Stimulated activated effector memory CD8-positive, alpha-beta T cell treated with anti-CD3 and anti-CD28 coated beads, Interleukin-12 subunit alpha, Interleukin-12 subunit beta, amount 100 ng/mL, for 72 hours (primary cell): ENCODE results near the gene TRIM24.
"Not testable (repeated sequence)": the region's sequence is repeated elsewhere in the genome, so short reads cannot be mapped to it uniquely, and the experiment has no call there.

ENCODE experiments used
- ATAC-seq: fragments of 150-1000 bp; cut with Tn5 transposase; 2 replicates; pipeline ENCODE4 v1.10.0; 2021
- DNase-seq, 2 donors: peaks; one replicate each; pipeline ENCODE4 v3.0.0; 2021 to 2022; ENCODE audit warnings: low spot score in 2 of 2
- H3K27ac Mint-ChIP-seq: one replicate; pipeline ENCODE4 v1.8.0; 2022; ENCODE audit warnings: mild to moderate bottlenecking, mixed read lengths
- H3K36me3 Mint-ChIP-seq: one replicate; pipeline ENCODE4 v1.8.0; 2022; ENCODE audit warnings: mild to moderate bottlenecking, mixed read lengths
- H3K4me1 Mint-ChIP-seq: one replicate; pipeline ENCODE4 v1.8.0; 2022; ENCODE audit warnings: mixed read lengths
- H3K4me3 Mint-ChIP-seq: one replicate; pipeline ENCODE4 v1.8.0; 2022; ENCODE audit warnings: mild to moderate bottlenecking, mixed read lengths
- H3K9me3 Mint-ChIP-seq: one replicate; pipeline ENCODE4 v1.8.0; 2022; ENCODE audit warnings: mixed read lengths

Gene TRIM24

GRCh38 chr7:138527746-138528223, 67.7 kb downstream of the TRIM24 start:
- no peak for ATAC-seq
- no peaks in the 10 kb centered on the region for H3K4me1 Mint-ChIP-seq
- no peak overlapping the region for H3K4me3 Mint-ChIP-seq
- peaks cover 22% of the 10 kb centered on the region for H3K9me3 Mint-ChIP-seq
- no peak for DNase-seq
- H3K36me3 Mint-ChIP-seq = peaks cover 37% of the 10 kb centered on the region
- no peak overlapping the region for H3K27ac Mint-ChIP-seq

- not testable (repeated sequence) for H3K4me3 Mint-ChIP-seq, ATAC-seq, DNase-seq, H3K9me3 Mint-ChIP-seq, H3K27ac Mint-ChIP-seq
- H3K4me1 Mint-ChIP-seq = peaks cover 18% of the 10 kb centered on the region
- H3K36me3 Mint-ChIP-seq = peaks cover 27% of the 10 kb centered on the region
These were observed 76.8 kb downstream of the TRIM24 start for GRCh38 chr7:138536833-138537232.

- Mint-ChIP-seq H3K9me3 (peaks cover 3% of the 10 kb centered on the region), H3K4me3 (no peak overlapping the region), H3K36me3 (peaks cover 27% of the 10 kb centered on the region), H3K4me1 (peaks cover 24% of the 10 kb centered on the region), H3K27ac (no peak overlapping the region)
- no peak for DNase-seq
- no peak for ATAC-seq
These were observed 78.5 kb downstream of the TRIM24 start for GRCh38 chr7:138538518-138538917.

DNA sequence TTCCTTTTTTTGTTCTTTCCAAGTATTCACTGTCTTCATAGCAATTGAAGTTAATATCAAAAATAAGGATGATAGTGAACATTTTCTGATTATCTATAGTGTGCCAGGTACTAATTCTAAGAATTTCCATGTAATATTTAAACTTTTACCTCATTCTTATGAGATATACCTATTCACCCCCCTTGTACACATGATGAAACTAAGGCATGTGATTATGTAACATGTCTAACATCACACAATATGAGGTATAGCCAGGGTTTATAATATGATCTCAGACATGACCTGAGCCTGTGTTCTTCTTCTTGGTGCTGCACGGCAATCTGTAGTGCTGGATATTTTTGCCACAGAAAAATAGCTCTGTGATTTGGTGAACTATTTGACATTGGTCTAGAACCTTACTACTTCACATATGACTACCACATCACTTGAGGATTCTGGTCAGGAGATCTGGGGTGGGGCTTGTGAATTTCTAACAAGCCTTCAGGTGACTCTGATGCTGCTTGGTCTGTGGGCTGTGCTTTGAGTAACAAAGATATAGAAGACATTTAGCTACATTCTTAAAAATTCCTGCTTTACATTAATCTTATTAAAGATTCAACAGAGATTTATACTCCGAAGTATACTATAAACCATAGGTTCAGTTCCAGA, 79.1 kb downstream of the TRIM24 start:
- H3K27ac Mint-ChIP-seq = no peak overlapping the region
- peaks cover 32% of the 10 kb centered on the region for H3K36me3 Mint-ChIP-seq
- H3K4me1 Mint-ChIP-seq = peaks cover 19% of the 10 kb centered on the region
- H3K9me3 Mint-ChIP-seq = peaks cover 3% of the 10 kb centered on the region
- no peak overlapping the region for H3K4me3 Mint-ChIP-seq
- no peak for DNase-seq
- ATAC-seq = no peak

- Mint-ChIP-seq H3K4me3 (no peak overlapping the region), H3K27ac (no peak overlapping the region), H3K4me1 (peaks cover 9% of the 10 kb centered on the region), H3K36me3 (peaks cover 48% of the 10 kb centered on the region), H3K9me3 (peaks cover 9% of the 10 kb centered on the region)
- DNase-seq (no peak), ATAC-seq (peak; percentile 83)
These were observed 82.1 kb downstream of the TRIM24 start for GRCh38 chr7:138542183-138542582.

DNA sequence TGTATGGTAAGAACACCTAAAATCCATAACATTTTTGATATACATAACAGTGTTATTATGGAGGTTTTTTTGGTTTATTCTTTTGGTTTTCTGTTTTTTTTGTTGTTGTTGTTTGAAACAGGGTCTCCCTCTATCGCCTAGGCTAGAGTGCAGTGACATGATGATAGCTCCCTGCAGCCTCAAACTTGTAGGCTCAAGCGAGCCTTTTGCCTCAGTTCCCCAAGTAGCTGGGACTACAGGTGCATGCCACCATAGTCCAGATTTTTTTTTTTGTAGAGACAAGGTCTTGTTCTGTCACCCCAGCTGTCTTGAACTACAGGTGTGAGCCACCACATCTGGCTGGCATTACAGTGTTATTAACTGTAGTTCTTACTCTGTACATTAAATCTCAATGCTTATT, 83.7 kb downstream of the TRIM24 start:
- peaks cover 9% of the 10 kb centered on the region for H3K9me3 Mint-ChIP-seq
- H3K36me3 Mint-ChIP-seq = peaks cover 52% of the 10 kb centered on the region
- no peak overlapping the region for H3K27ac Mint-ChIP-seq
- DNase-seq = no peak
- H3K4me3 Mint-ChIP-seq = no peak overlapping the region
- peaks cover 9% of the 10 kb centered on the region for H3K4me1 Mint-ChIP-seq
- no peak for ATAC-seq

DNA sequence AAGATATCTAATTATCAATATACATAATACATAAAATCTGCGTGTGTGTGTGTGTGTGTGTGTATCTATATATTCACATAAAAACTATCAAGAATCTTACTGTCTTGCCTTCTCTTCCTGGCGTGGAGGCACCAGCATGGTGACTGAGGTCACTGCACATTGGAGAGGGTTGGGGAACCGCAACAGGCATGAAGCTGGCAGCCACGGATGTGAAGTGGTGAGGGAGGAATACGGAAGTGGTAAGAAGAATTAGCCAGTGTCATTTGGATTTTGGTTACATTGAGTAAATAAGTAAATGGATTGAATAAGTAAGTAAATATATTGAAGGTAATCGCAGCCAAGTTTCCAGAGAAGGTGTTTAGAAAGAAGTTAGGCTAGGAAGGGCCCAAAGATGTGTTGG, 85.1 kb downstream of the TRIM24 start:
- peaks cover 9% of the 10 kb centered on the region for H3K9me3 Mint-ChIP-seq
- DNase-seq = no peak
- H3K4me3 Mint-ChIP-seq = no peak overlapping the region
- peaks cover 39% of the 10 kb centered on the region for H3K36me3 Mint-ChIP-seq
- no peak for ATAC-seq
- H3K4me1 Mint-ChIP-seq = peaks cover 9% of the 10 kb centered on the region
- no peak overlapping the region for H3K27ac Mint-ChIP-seq

DNA sequence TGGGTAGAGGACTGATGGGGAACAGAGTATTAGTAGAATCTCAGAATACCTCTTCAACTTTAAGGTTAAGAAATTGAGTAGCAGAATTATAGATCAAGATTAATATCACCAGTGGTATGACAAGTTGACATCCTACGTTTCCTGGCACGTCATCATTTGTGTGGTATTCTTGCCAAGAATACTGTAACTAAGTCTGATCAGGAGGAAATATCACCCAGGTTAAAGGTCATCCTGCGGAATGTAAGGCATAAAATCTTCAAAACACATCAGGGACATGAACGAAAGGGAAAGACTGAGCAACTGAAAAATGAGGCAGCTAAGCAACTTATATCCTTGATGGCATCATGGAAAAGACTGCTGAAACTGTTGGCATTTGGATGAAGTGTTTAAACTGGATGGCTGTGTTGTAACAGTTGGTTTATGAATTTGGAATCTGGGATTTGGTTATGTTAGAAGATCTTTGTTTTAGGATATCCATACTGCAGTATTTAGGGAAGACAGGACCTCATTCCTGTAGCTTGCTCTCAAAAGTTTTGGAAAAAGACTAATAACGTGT, 86.1 kb downstream of the TRIM24 start:
- H3K27ac Mint-ChIP-seq = no peak overlapping the region
- DNase-seq (no peak), ATAC-seq (no peak)
- peaks cover 9% of the 10 kb centered on the region for H3K4me1 Mint-ChIP-seq
- no peak overlapping the region for H3K4me3 Mint-ChIP-seq
- H3K9me3 Mint-ChIP-seq = peaks cover 9% of the 10 kb centered on the region
- peaks cover 35% of the 10 kb centered on the region for H3K36me3 Mint-ChIP-seq

- H3K4me3 Mint-ChIP-seq = no peak overlapping the region
- H3K9me3 Mint-ChIP-seq = peaks cover 9% of the 10 kb centered on the region
- H3K4me1 Mint-ChIP-seq = peaks cover 6% of the 10 kb centered on the region
- H3K27ac Mint-ChIP-seq = no peak overlapping the region
- peaks cover 42% of the 10 kb centered on the region for H3K36me3 Mint-ChIP-seq
- ATAC-seq = no peak
- DNase-seq = no peak
These were observed 86.8 kb downstream of the TRIM24 start for GRCh38 chr7:138546829-138547228.

DNA sequence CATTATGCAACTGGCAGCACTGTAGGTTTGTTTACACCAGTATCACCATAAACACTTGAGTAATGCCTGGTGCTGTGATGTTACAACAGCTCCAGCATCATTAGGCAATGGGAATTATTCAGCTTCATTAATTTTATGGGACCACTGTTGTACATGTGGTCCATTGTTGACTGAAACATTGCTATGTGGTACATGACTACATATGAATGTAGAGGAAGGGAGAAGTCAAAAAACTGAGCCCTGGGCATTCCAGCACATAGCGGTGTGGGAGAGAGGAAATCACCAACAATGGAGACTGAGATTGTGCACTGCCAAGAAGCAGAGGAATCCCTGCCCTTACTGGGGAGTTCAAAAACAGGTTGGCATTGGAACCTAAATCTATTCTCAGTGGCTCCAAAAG, 89.0 kb downstream of the TRIM24 start:
- DNase-seq (no peak), ATAC-seq (no peak)
- Mint-ChIP-seq H3K4me3 (no peak overlapping the region), H3K36me3 (peaks cover 60% of the 10 kb centered on the region), H3K4me1 (no peaks in the 10 kb centered on the region), H3K27ac (no peak overlapping the region), H3K9me3 (peaks cover 9% of the 10 kb centered on the region)

- H3K9me3 Mint-ChIP-seq = peaks cover 6% of the 10 kb centered on the region
- no peak for DNase-seq
- H3K36me3 Mint-ChIP-seq = peaks cover 61% of the 10 kb centered on the region
- no peak overlapping the region for H3K27ac Mint-ChIP-seq
- ATAC-seq = no peak
- no peaks in the 10 kb centered on the region for H3K4me1 Mint-ChIP-seq
- H3K4me3 Mint-ChIP-seq = no peak overlapping the region
These were observed 90.3 kb downstream of the TRIM24 start for GRCh38 chr7:138550337-138550736.

GRCh38 chr7:138551102-138551501, 91.0 kb downstream of the TRIM24 start:
- ATAC-seq (no peak), DNase-seq (no peak)
- Mint-ChIP-seq H3K27ac (no peak overlapping the region), H3K4me3 (no peak overlapping the region), H3K4me1 (no peaks in the 10 kb centered on the region), H3K9me3 (no peaks in the 10 kb centered on the region), H3K36me3 (peaks cover 62% of the 10 kb centered on the region)

DNA sequence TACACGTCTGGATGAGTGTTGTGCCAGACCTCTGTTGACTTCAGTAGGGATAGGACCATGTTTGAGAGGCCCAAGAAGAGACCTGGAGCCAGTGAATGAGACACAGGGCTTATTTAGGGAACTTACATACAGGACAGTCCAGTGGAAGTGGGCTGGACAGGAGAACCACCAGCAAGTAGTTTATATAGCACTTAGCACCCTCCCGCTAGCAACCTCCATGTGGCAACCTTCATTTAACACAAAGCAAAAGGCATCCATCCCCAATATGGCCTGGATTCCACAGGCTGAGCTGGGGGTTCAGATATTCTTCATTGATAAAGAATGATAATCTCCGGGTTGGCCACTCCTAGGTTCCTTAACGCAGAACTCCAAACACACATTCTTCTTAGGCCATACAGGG, 93.7 kb downstream of the TRIM24 start:
- ATAC-seq (no peak), DNase-seq (no peak)
- H3K27ac Mint-ChIP-seq = no peak overlapping the region
- peaks cover 12% of the 10 kb centered on the region for H3K9me3 Mint-ChIP-seq
- peaks cover 69% of the 10 kb centered on the region for H3K36me3 Mint-ChIP-seq
- H3K4me1 Mint-ChIP-seq = no peaks in the 10 kb centered on the region
- H3K4me3 Mint-ChIP-seq = no peak overlapping the region

GRCh38 chr7:138554674-138555073, 94.6 kb downstream of the TRIM24 start:
- H3K36me3 Mint-ChIP-seq = peaks cover 69% of the 10 kb centered on the region
- ATAC-seq (no peak), DNase-seq (no peak)
- no peak overlapping the region for H3K4me3 Mint-ChIP-seq
- no peaks in the 10 kb centered on the region for H3K4me1 Mint-ChIP-seq
- peaks cover 12% of the 10 kb centered on the region for H3K9me3 Mint-ChIP-seq
- H3K27ac Mint-ChIP-seq = no peak overlapping the region

GRCh38 chr7:138555684-138556083, 95.6 kb downstream of the TRIM24 start:
- ATAC-seq = no peak
- H3K36me3 Mint-ChIP-seq = peaks cover 70% of the 10 kb centered on the region

GRCh38 chr7:138556771-138557484, 96.9 kb downstream of the TRIM24 start:
- Mint-ChIP-seq H3K36me3 (peaks cover 63% of the 10 kb centered on the region), H3K4me3 (no peak overlapping the region), H3K9me3 (peaks cover 14% of the 10 kb centered on the region), H3K4me1 (no peaks in the 10 kb centered on the region), H3K27ac (no peak overlapping the region)
- ATAC-seq (no peak), DNase-seq (no peak)

More at GRCh38 chr7:138555684-138556083, 95.6 kb downstream of the TRIM24 start:
- no peaks in the 10 kb centered on the region for H3K4me1 Mint-ChIP-seq
- no peak overlapping the region for H3K27ac Mint-ChIP-seq
- no peak for DNase-seq
- no peak overlapping the region for H3K4me3 Mint-ChIP-seq
- H3K9me3 Mint-ChIP-seq = peaks cover 12% of the 10 kb centered on the region
